Loucy (cell line): Measurements from ENCODE around the gene PDPN.

ENCODE experiments used
- H2AFZ ChIP-seq: fragments of 200-600 bp; sonication (generic); 2 replicates; pipeline ENCODE4 v1.6.0; 2016; ENCODE audit warnings: antibody characterized with exemption, mild to moderate bottlenecking, low read length, moderate library complexity
- H3F3A ChIP-seq: fragments of 200-600 bp; 2 replicates; pipeline ENCODE4 v1.6.0; 2016; ENCODE audit warnings: antibody characterized with exemption, low read depth, mild to moderate bottlenecking
- H3K27me3 ChIP-seq: fragments of 200-600 bp; sonication (generic); 2 replicates; pipeline ENCODE4 v1.6.1; 2014; ENCODE audit warnings: low read length, mild to moderate bottlenecking; ENCODE audit not compliant: insufficient read depth, poor library complexity, severe bottlenecking
- H3K36me3 ChIP-seq: fragments of 200-600 bp; sonication (generic); 2 replicates; pipeline ENCODE4 v1.6.1; 2016; ENCODE audit warnings: low read length; ENCODE audit not compliant: insufficient read depth
- H3K4me1 ChIP-seq: fragments of 200-600 bp; sonication (generic); 2 replicates; pipeline ENCODE4 v1.5.1; 2014; ENCODE audit warnings: low read length, mild to moderate bottlenecking; ENCODE audit not compliant: insufficient read depth, poor library complexity, severe bottlenecking
- H3K4me2 ChIP-seq: fragments of 200-600 bp; sonication (generic); 2 replicates; pipeline ENCODE4 v1.6.0; 2014; ENCODE audit warnings: antibody characterized with exemption, low read length, low read depth, mild to moderate bottlenecking; ENCODE audit not compliant: poor library complexity, severe bottlenecking
- H3K4me3 ChIP-seq: fragments of 200-600 bp; sonication (generic); 2 replicates; pipeline ENCODE4 v1.5.1; 2014; ENCODE audit warnings: low read length, mild to moderate bottlenecking, mixed read lengths; ENCODE audit not compliant: poor library complexity, severe bottlenecking
- H3K79me2 ChIP-seq: fragments of 200-600 bp; sonication (generic); 2 replicates; pipeline ENCODE4 v1.6.1; 2014; ENCODE audit warnings: low read length; ENCODE audit not compliant: insufficient read depth
- H3K9ac ChIP-seq: fragments of 200-600 bp; sonication (generic); 2 replicates; pipeline ENCODE4 v1.6.0; 2014; ENCODE audit warnings: mild to moderate bottlenecking, low read depth, low read length, moderate library complexity; ENCODE audit not compliant: poor library complexity, severe bottlenecking
- H3K9me2 ChIP-seq: fragments of 200-600 bp; sonication (generic); replicated peaks from 2 replicates; pipeline ENCODE4 v1.6.1; 2016; ENCODE audit warnings: low read depth, low read length, mixed read lengths
- H3K9me3 ChIP-seq: fragments of 200-600 bp; sonication (generic); 2 replicates; pipeline ENCODE4 v1.6.1; 2014; ENCODE audit warnings: mild to moderate bottlenecking, antibody characterized with exemption, low read length, low read depth; ENCODE audit not compliant: insufficient read depth
- H4K20me1 ChIP-seq: fragments of 200-600 bp; sonication (generic); 2 replicates; pipeline ENCODE4 v1.6.0; 2014; ENCODE audit warnings: antibody characterized with exemption, low read length, mild to moderate bottlenecking; ENCODE audit not compliant: insufficient read depth, poor library complexity, severe bottlenecking
- CTCF ChIP-seq: fragments of 200-600 bp; sonication (generic); conservative IDR thresholded peaks from 2 replicates; pipeline ENCODE4 v1.5.1; 2014; ENCODE audit warnings: mild to moderate bottlenecking, antibody characterized with exemption, low read length
- EZH2phosphoT487 ChIP-seq: fragments of 200-600 bp; IDR thresholded peaks from 2 replicates; pipeline ENCODE4 v1.6.1; 2018; ENCODE audit warnings: antibody characterized with exemption, mild to moderate bottlenecking, moderate library complexity, borderline replicate concordance

PDPN gene

GRCh38 chr1:13643017-13643416 is 59.4 kb downstream of the PDPN start:
- no peak overlapping the region for H3K4me3 ChIP-seq
- TF ChIP-seq EZH2phosphoT487: no peak
- no peak for TF ChIP-seq CTCF
- no peaks in the 10 kb centered on the region; the same call in 1 of the 2 replicates for H3K9me3 ChIP-seq

GRCh38 chr1:13646521-13646920 is 62.9 kb downstream of the PDPN start:
- H3K9me3 ChIP-seq: no peaks in the 10 kb centered on the region
- TF ChIP-seq CTCF: no peak
- TF ChIP-seq EZH2phosphoT487: no peak
- no peak overlapping the region for H2AFZ ChIP-seq
- H3K36me3 ChIP-seq: no peaks in the 10 kb centered on the region
- H3K27me3 ChIP-seq: no peaks in the 10 kb centered on the region
- H3K4me2 ChIP-seq: no peak overlapping the region
- H4K20me1 ChIP-seq: no peaks in the 10 kb centered on the region
- H3F3A ChIP-seq: no peaks in the 10 kb centered on the region
- H3K9me2 ChIP-seq: no peaks in the 10 kb centered on the region
- no peaks in the 10 kb centered on the region for H3K4me1 ChIP-seq
- no peak overlapping the region for H3K4me3 ChIP-seq
- no peak overlapping the region for H3K9ac ChIP-seq
- no peaks in the 10 kb centered on the region for H3K79me2 ChIP-seq

More at GRCh38 chr1:13643017-13643416, 59.4 kb downstream of the PDPN start:
- Histone ChIP-seq H3K27me3 (no peaks in the 10 kb centered on the region), H3F3A (no peaks in the 10 kb centered on the region), H4K20me1 (no peaks in the 10 kb centered on the region), H3K4me2 (no peak overlapping the region), H3K4me1 (no peaks in the 10 kb centered on the region), H3K9ac (no peak overlapping the region), H3K9me2 (no peaks in the 10 kb centered on the region), H3K79me2 (no peaks in the 10 kb centered on the region), H2AFZ (peak overlapping the region; percentile 52; the same call in 1 of the 2 replicates), H3K36me3 (no peaks in the 10 kb centered on the region)

GRCh38 chr1:13651279-13651678 is 67.6 kb downstream of the PDPN start:
- H3K4me3 ChIP-seq: no peak overlapping the region
- H3K36me3 ChIP-seq: no peaks in the 10 kb centered on the region
- no peaks in the 10 kb centered on the region for H3F3A ChIP-seq
- TF ChIP-seq CTCF: no peak
- no peak for TF ChIP-seq EZH2phosphoT487
- H3K9ac ChIP-seq: no peak overlapping the region
- H3K9me2 ChIP-seq: no peaks in the 10 kb centered on the region
- no peak overlapping the region for H2AFZ ChIP-seq
- H3K4me1 ChIP-seq: no peaks in the 10 kb centered on the region
- no peaks in the 10 kb centered on the region for H3K9me3 ChIP-seq
- H3K4me2 ChIP-seq: no peak overlapping the region
- H3K27me3 ChIP-seq: no peaks in the 10 kb centered on the region
- H4K20me1 ChIP-seq: no peaks in the 10 kb centered on the region
- H3K79me2 ChIP-seq: no peaks in the 10 kb centered on the region
